Measurements from ENCODE around the gene TMEM150A.

GRCh38 chr2:85600235-85600575 is 2.3 kb downstream of the TMEM150A start:
- TF ChIP-seq CTCF (IDR thresholded peaks at IDR 0.05; ENCODE audit: insufficient read depth, low read length, poor library complexity, severe bottlenecking) (no peak), EZH2phosphoT487 (conservative IDR thresholded peaks at IDR 0.05; ENCODE audit: low read length) (no peak)
